GM12872 (cell line): Measurements from ENCODE around the gene YTHDC1.

Experiments used
- CTCF ChIP-seq: IDR thresholded peaks from 3 replicates; pipeline ENCODE4 v1.5.1; 2011; ENCODE audit warnings: low read depth, mild to moderate bottlenecking, low read length, moderate library complexity; ENCODE audit not compliant: insufficient read depth

The YTHDC1 gene

GRCh38 chr4:68338625-68339024, 11.3 kb downstream of the YTHDC1 start:
- no peak for TF ChIP-seq CTCF

- no peak for TF ChIP-seq CTCF
These were observed 12.4 kb downstream of the YTHDC1 start for GRCh38 chr4:68337522-68337921.

GRCh38 chr4:68337004-68337403, 12.9 kb downstream of the YTHDC1 start:
- no peak for TF ChIP-seq CTCF

- TF ChIP-seq CTCF, result no peak
These were observed 13.4 kb downstream of the YTHDC1 start for GRCh38 chr4:68336530-68336929.

GRCh38 chr4:68326141-68326540, 23.7 kb downstream of the YTHDC1 start:
- no peak for TF ChIP-seq CTCF

- no peak for TF ChIP-seq CTCF
These were observed 25.2 kb downstream of the YTHDC1 start for GRCh38 chr4:68324519-68325262.

GRCh38 chr4:68319040-68319439, 30.9 kb downstream of the YTHDC1 start:
- TF ChIP-seq CTCF, result no peak
